Neuronal stem cell (in vitro differentiated cells): ENCODE results near the gene GADD45A.
A peak's percentile ranks its signal among the peaks of the same experiment; 100 is the strongest.

Source experiments
- DNase-seq: peaks from one replicate; pipeline ENCODE4 v3.0.0-alpha.2; 2013; ENCODE audit warnings: low spot score
- H2AFZ ChIP-seq: one replicate; pipeline ENCODE4 v1.6.1; 2013; ENCODE audit warnings: mild to moderate bottlenecking, low read length, inconsistent platforms
- H2AK5ac ChIP-seq: 2 replicates; pipeline ENCODE4 v1.6.1; 2013; ENCODE audit warnings: low read depth, mild to moderate bottlenecking, inconsistent platforms, low read length, moderate library complexity, mixed read lengths
- H2BK120ac ChIP-seq: 2 replicates; pipeline ENCODE4 v1.6.1; 2013; ENCODE audit warnings: low read depth, mild to moderate bottlenecking, inconsistent platforms, low read length, moderate library complexity, mixed read lengths
- H2BK12ac ChIP-seq: one replicate; pipeline ENCODE4 v1.6.1; 2013; ENCODE audit warnings: low read length, inconsistent platforms
- H2BK15ac ChIP-seq: 2 replicates; pipeline ENCODE4 v1.6.1; 2013; ENCODE audit warnings: mild to moderate bottlenecking, low read length, inconsistent platforms, mixed read lengths
- H2BK5ac ChIP-seq: one replicate; pipeline ENCODE4 v1.6.1; 2013; ENCODE audit warnings: inconsistent platforms, mild to moderate bottlenecking, low read length, moderate library complexity
- H3K14ac ChIP-seq: one replicate; pipeline ENCODE4 v1.6.1; 2013; ENCODE audit warnings: low read length, inconsistent platforms
- H3K18ac ChIP-seq: 2 replicates; pipeline ENCODE4 v1.6.1; 2013; ENCODE audit warnings: low read length, inconsistent platforms
- H3K23ac ChIP-seq: 2 replicates; pipeline ENCODE4 v1.6.1; 2013; ENCODE audit warnings: low read depth, mild to moderate bottlenecking, mixed read lengths, low read length, inconsistent platforms; ENCODE audit not compliant: poor library complexity
- H3K27ac ChIP-seq: replicated peaks from 3 replicates; pipeline ENCODE4 v1.5.1; 2013; ENCODE audit warnings: low read length, inconsistent platforms
- H3K27me3 ChIP-seq, 3 experiments: 2 replicates each; pipeline ENCODE4 v1.6.1; 2013; ENCODE audit warnings: low read length in 3 of 3, mild to moderate bottlenecking in 2 of 3, inconsistent platforms in 1 of 3, low read depth in 1 of 3, mixed read lengths in 1 of 3, moderate library complexity in 1 of 3; ENCODE audit not compliant: control insufficient read depth in 3 of 3, insufficient read depth in 3 of 3
- H3K36me3 ChIP-seq, 2 donors: replicated peaks in 1 of 2; 2 replicates each; pipeline ENCODE4 v1.6.1; 2013; ENCODE audit warnings: low read length in 2 of 2; ENCODE audit not compliant: control insufficient read depth in 2 of 2, insufficient read depth in 2 of 2
- H3K4ac ChIP-seq: 2 replicates; pipeline ENCODE4 v1.6.1; 2013; ENCODE audit warnings: inconsistent platforms, mild to moderate bottlenecking, low read length, moderate library complexity
- H3K4me1 ChIP-seq, 2 donors: 1 replicate in 1 of 2; 2 replicates in 1 of 2; pipeline ENCODE4 v1.6.1; 2013; ENCODE audit warnings: low read length in 2 of 2, low read depth in 1 of 2; ENCODE audit not compliant: control insufficient read depth in 2 of 2, insufficient read depth in 1 of 2
- H3K4me2 ChIP-seq: one replicate; pipeline ENCODE4 v1.6.1; 2013; ENCODE audit warnings: mild to moderate bottlenecking, low read length, inconsistent platforms; ENCODE audit not compliant: insufficient read depth, poor library complexity, severe bottlenecking
- H3K4me3 ChIP-seq, 2 donors: 2 replicates each; pipeline ENCODE4 v1.5.1; 2013; ENCODE audit warnings: low read length in 2 of 2, mild to moderate bottlenecking in 2 of 2, inconsistent platforms in 1 of 2, moderate library complexity in 1 of 2
- H3K79me1 ChIP-seq: one replicate; pipeline ENCODE4 v1.6.1; 2013; ENCODE audit warnings: low read depth, mild to moderate bottlenecking, inconsistent platforms, low read length, moderate library complexity
- H3K9ac ChIP-seq: one replicate; pipeline ENCODE4 v1.6.1; 2013; ENCODE audit warnings: mild to moderate bottlenecking, low read depth, low read length, inconsistent platforms; ENCODE audit not compliant: poor library complexity
- H3K9me3 ChIP-seq, 2 donors: replicated peaks in 1 of 2; 2 replicates each; pipeline versions ENCODE3 to v1.6.1; 2013; ENCODE audit warnings: low read length in 2 of 2, mild to moderate bottlenecking in 2 of 2, inconsistent platforms in 1 of 2, low read depth in 1 of 2, mixed read lengths in 1 of 2, moderate library complexity in 1 of 2; ENCODE audit not compliant: control insufficient read depth in 2 of 2, insufficient read depth in 1 of 2
- H4K8ac ChIP-seq: one replicate; pipeline ENCODE4 v1.6.1; 2013; ENCODE audit warnings: low read depth, mild to moderate bottlenecking, inconsistent platforms, low read length, moderate library complexity
- H4K91ac ChIP-seq: one replicate; pipeline ENCODE4 v1.6.1; 2013; ENCODE audit warnings: low read length, low read depth, mild to moderate bottlenecking, inconsistent platforms; ENCODE audit not compliant: poor library complexity
- WGBS, 2 donors: extraction: QIAGEN DNeasy Blood & Tissue Kit; methylation state at CpG; one replicate each; pipeline ENCODE4 v1.1.7; 2013; ENCODE audit warnings: missing lambda C conversion rate in 2 of 2, mixed read lengths in 1 of 2; ENCODE audit not compliant: insufficient read length in 2 of 2, insufficient replicate concordance in 1 of 2; ENCODE audit errors: extremely low coverage in 2 of 2; 5-methylcytosine and 5-hydroxymethylcytosine counted together

The GADD45A gene

DNA sequence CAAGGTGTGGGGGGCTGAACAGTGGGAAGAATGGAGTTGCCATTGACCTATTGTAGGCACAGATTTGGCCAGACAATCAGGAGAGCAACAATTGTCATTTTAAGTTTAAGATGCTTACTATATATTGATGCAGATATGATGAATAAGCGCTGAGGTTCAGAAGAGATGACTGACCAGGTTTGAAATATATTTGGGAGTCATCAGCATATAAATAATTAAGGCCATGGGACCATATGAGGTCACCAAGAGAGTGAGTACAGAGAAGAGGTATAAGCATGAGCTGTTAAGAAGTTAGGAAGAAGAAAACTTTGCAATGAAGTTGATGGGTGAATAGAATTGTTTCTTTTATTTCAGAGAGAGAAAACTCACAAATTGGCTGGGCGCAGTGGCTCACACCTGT is 4.5 kb upstream of the GADD45A start:
- H3K79me1 ChIP-seq: peaks cover 3% of the 10 kb centered on the region

DNA sequence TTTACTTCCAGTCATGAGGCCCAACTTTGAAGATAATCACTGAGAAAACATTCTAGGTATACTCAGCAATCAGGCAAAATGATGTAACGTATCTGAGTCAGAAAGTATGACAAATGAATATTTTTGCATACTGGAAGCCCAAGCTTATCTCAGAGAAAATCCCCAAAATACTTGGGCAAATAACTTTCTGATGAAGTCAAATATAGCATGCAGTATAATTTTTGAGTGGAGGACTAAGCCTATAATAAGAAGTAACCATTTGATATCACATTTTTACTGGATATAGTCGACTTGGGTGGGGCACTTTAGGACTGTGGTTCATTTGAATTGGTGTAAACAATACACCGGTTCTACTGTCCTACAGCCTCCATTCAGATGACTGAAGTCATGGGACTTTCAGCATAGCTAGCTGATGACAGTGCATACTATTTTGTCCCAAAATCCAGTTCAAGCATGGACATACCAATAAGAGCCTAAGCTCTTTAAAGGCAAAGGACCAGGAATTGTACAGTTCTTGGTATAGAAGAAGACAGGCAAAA is 2.3 kb upstream of the GADD45A start:
- H3K9me3 ChIP-seq: no peaks in the 10 kb centered on the region
- no peak overlapping the region for H3K23ac ChIP-seq
- peaks cover 5% of the 10 kb centered on the region for H3K79me1 ChIP-seq
- no peak overlapping the region for H2BK5ac ChIP-seq
- no peaks in the 10 kb centered on the region for H3K27me3 ChIP-seq
- H3K4ac ChIP-seq: no peak overlapping the region
- no peak overlapping the region for H2BK120ac ChIP-seq
- H3K36me3 ChIP-seq: peaks cover 0 to 11% of the 10 kb centered on the region in 2 donors
- H2AFZ ChIP-seq: no peak overlapping the region
- H4K91ac ChIP-seq: no peak overlapping the region
- no peak overlapping the region for H3K4me3 ChIP-seq
- no peak for DNase-seq
- H3K9ac ChIP-seq: no peak overlapping the region
- no peak overlapping the region for H3K18ac ChIP-seq
- no CpG with 5 or more reads among the region's 3 CpGs for WGBS, 2 donors
- no peak overlapping the region for H3K14ac ChIP-seq
- H3K27ac ChIP-seq: no peak overlapping the region
- peaks cover 6 to 11% of the 10 kb centered on the region in 2 donors for H3K4me1 ChIP-seq
- no peak overlapping the region for H3K4me2 ChIP-seq
- no peak overlapping the region for H2BK12ac ChIP-seq
- no peak overlapping the region for H2BK15ac ChIP-seq
- no peak overlapping the region for H4K8ac ChIP-seq
- no peak overlapping the region for H2AK5ac ChIP-seq

More for the DNA sequence above, 4.5 kb upstream of the GADD45A start:
- H3K9ac ChIP-seq: no peak overlapping the region
- H2BK5ac ChIP-seq: no peak overlapping the region
- no peak overlapping the region for H3K14ac ChIP-seq
- no peak overlapping the region for H2AK5ac ChIP-seq
- no peak overlapping the region for H3K4ac ChIP-seq
- no peak overlapping the region for H2BK120ac ChIP-seq
- H3K4me2 ChIP-seq: no peak overlapping the region
- no peaks in the 10 kb centered on the region for H3K27me3 ChIP-seq
- DNase-seq: no peak
- H2BK12ac ChIP-seq: no peak overlapping the region
- WGBS, 2 donors: no CpG with 5 or more reads among the region's 2 CpGs
- no peak overlapping the region for H2BK15ac ChIP-seq
- H3K23ac ChIP-seq: no peak overlapping the region
- H3K18ac ChIP-seq: no peak overlapping the region
- no peak overlapping the region for H3K4me3 ChIP-seq
- no peak overlapping the region for H3K27ac ChIP-seq
- no peaks in the 10 kb centered on the region for H3K9me3 ChIP-seq
- peaks cover 3 to 6% of the 10 kb centered on the region in 2 donors for H3K4me1 ChIP-seq
- no peaks in the 10 kb centered on the region for H3K36me3 ChIP-seq
- no peak overlapping the region for H2AFZ ChIP-seq
- no peak overlapping the region for H4K8ac ChIP-seq
- no peak overlapping the region for H4K91ac ChIP-seq

DNA sequence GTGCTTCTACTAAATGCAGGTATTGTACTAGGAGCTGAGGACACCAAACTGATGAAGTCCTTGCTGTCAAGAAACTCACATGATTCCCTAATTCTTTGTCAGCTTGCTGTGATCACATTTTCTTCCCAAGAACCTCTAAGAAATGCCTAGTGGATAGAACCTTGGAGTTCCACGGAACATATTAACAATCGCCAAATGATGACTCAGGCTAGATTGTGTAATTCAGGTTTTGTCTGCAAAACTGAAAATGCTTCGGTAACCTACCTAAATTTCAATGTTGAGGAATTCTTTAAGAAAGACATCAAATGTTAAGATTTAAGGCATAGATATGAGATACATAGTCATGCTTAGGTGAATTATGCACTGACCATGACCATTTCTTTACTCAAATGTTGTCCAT is 1.7 kb upstream of the GADD45A start:
- peaks cover 0 to 17% of the 10 kb centered on the region in 2 donors for H3K36me3 ChIP-seq
- no peak overlapping the region for H3K9ac ChIP-seq
- peaks cover 7 to 12% of the 10 kb centered on the region in 2 donors for H3K4me1 ChIP-seq
- H3K18ac ChIP-seq: no peak overlapping the region
- no peak overlapping the region for H4K91ac ChIP-seq
- H2AK5ac ChIP-seq: no peak overlapping the region
- no peak overlapping the region for H2BK5ac ChIP-seq
- no peak overlapping the region for H2BK12ac ChIP-seq
- H3K4me3 ChIP-seq: no peak overlapping the region
- H2BK120ac ChIP-seq: no peak overlapping the region
- no peak overlapping the region for H3K14ac ChIP-seq
- H3K27me3 ChIP-seq: no peaks in the 10 kb centered on the region
- peaks cover 5% of the 10 kb centered on the region for H3K79me1 ChIP-seq
- no peak overlapping the region for H3K27ac ChIP-seq
- no peak overlapping the region for H4K8ac ChIP-seq
- no peak overlapping the region for H3K4me2 ChIP-seq
- no peak overlapping the region for H3K4ac ChIP-seq
- H3K9me3 ChIP-seq: no peaks in the 10 kb centered on the region
- no peak overlapping the region for H3K23ac ChIP-seq
- WGBS, 2 donors: no CpG with 5 or more reads among the region's 3 CpGs
- DNase-seq: no peak
- no peak overlapping the region for H2AFZ ChIP-seq
- no peak overlapping the region for H2BK15ac ChIP-seq

DNA sequence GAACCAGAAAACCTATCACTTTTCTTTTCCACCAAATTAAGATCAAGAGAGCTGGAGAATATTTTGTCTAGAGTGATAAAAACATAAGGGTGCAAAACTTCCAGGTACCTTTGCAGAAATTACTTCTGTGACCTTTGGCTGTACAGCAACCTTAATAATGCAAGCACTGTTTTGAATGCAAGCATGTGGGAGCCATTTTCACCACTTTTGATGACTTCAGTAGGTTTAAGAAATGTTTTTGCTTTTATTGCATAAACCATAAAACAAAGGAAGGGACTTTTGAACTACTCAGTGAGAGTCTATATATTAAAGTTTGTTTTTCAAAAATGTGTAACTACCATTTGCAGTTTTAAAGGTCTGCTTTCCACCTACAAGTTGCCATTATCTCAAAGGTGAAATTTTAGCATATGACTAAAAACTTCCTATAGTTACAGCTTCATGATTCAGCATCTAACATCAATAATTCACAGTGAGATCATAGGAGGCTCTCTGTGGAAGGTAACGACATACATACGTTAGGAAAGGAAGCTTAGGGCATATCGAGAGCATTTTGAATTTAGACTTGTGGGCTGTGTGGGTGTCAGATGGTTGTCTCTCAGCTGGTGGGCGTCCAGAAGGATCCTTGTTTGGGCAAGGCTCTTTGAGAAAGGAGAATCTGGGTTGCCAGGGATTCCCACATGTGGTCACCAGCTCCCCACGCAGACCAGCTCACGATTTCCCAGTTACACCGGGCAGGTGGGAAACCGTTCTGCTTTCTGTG is 1.1 kb upstream of the GADD45A start:
- Histone ChIP-seq H3K4ac (no peak overlapping the region), H3K9ac (no peak overlapping the region), H3K14ac (no peak overlapping the region), H3K4me2 (no peak overlapping the region), H3K36me3 (peaks cover 4 to 24% of the 10 kb centered on the region in 2 donors), H3K27me3 (no peaks in the 10 kb centered on the region), H2BK120ac (no peak overlapping the region), H3K9me3 (no peaks in the 10 kb centered on the region), H2BK12ac (no peak overlapping the region), H3K18ac (no peak overlapping the region), H3K79me1 (peaks cover 5% of the 10 kb centered on the region), H4K8ac (no peak overlapping the region), H3K27ac (no peak overlapping the region), H3K23ac (no peak overlapping the region), H2BK15ac (no peak overlapping the region), H2AFZ (peak overlapping the region; percentile 75), H3K4me1 (peaks cover 11 to 13% of the 10 kb centered on the region in 2 donors), H2AK5ac (no peak overlapping the region), H3K4me3 (no peak overlapping the region), H2BK5ac (no peak overlapping the region), H4K91ac (no peak overlapping the region)
- no CpG with 5 or more reads among the region's 8 CpGs for WGBS, 2 donors
- no peak for DNase-seq
